Neural cell (in vitro differentiated cells): ENCODE results near the gene RILPL2.
"Not testable (repeated sequence)": the region's sequence is repeated elsewhere in the genome, so short reads cannot be mapped to it uniquely, and the experiment has no call there.

Experiments used
- EP300 ChIP-seq: fragments of 450-650 bp; conservative IDR thresholded peaks from 2 replicates; pipeline ENCODE4 v1.6.1; 2014; ENCODE audit warnings: antibody characterized with exemption, mild to moderate bottlenecking, moderate library complexity; ENCODE audit not compliant: poor library complexity, severe bottlenecking
- MXI1 ChIP-seq: fragments of 450-650 bp; conservative IDR thresholded peaks from 2 replicates; pipeline ENCODE4 v1.6.1; 2014; ENCODE audit warnings: antibody characterized with exemption, mild to moderate bottlenecking; ENCODE audit not compliant: poor library complexity, severe bottlenecking
- POLR2AphosphoS5 ChIP-seq: IDR thresholded peaks from 2 replicates; pipeline ENCODE4 v1.6.1; 2012
- SMC3 ChIP-seq: fragments of 450-650 bp; conservative IDR thresholded peaks from 2 replicates; pipeline ENCODE4 v1.6.1; 2014; ENCODE audit warnings: antibody characterized with exemption, mild to moderate bottlenecking, moderate library complexity; ENCODE audit not compliant: poor library complexity
- TF ChIP-seq, protein P1 (sequence below): fragments of 450-650 bp; IDR thresholded peaks from 2 replicates; pipeline ENCODE4 v1.5.1; 2014; ENCODE audit warnings: antibody characterized with exemption, mild to moderate bottlenecking, moderate library complexity; ENCODE audit not compliant: poor library complexity, severe bottlenecking

DNA sequence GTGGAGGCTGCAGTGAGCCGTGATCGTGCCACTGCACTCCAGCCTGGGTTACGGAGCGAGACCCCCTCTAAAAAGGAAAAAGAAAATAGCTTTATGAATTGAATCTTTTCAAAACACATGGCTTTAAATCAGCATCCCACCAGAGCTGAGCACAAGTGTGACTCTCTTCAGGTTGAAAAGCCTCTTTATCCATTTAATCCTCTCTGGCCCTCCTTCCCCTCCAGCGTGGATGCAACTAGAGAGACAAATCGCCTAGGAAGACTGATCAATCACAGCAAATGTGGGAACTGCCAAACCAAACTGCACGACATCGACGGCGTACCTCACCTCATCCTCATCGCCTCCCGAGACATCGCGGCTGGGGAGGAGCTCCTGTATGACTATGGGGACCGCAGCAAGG is 29.2 kb downstream of the RILPL2 start:
- TF ChIP-seq, protein P1, sequence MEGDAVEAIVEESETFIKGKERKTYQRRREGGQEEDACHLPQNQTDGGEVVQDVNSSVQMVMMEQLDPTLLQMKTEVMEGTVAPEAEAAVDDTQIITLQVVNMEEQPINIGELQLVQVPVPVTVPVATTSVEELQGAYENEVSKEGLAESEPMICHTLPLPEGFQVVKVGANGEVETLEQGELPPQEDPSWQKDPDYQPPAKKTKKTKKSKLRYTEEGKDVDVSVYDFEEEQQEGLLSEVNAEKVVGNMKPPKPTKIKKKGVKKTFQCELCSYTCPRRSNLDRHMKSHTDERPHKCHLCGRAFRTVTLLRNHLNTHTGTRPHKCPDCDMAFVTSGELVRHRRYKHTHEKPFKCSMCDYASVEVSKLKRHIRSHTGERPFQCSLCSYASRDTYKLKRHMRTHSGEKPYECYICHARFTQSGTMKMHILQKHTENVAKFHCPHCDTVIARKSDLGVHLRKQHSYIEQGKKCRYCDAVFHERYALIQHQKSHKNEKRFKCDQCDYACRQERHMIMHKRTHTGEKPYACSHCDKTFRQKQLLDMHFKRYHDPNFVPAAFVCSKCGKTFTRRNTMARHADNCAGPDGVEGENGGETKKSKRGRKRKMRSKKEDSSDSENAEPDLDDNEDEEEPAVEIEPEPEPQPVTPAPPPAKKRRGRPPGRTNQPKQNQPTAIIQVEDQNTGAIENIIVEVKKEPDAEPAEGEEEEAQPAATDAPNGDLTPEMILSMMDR, result not testable (repeated sequence)
- TF ChIP-seq EP300, POLR2AphosphoS5, SMC3, MXI1: not testable (repeated sequence)
